Measurements from ENCODE around the gene DTNB.

The DTNB gene

GRCh38 chr2:25597881-25598280 is 75.5 kb downstream of the DTNB start:
- H3K4me3 ChIP-seq (ENCODE audit: low read length): no peak overlapping the region
- no peak for TF ChIP-seq ZNF274 (IDR thresholded peaks at IDR 0.05; ENCODE audit: low read depth, low read length)

DNA sequence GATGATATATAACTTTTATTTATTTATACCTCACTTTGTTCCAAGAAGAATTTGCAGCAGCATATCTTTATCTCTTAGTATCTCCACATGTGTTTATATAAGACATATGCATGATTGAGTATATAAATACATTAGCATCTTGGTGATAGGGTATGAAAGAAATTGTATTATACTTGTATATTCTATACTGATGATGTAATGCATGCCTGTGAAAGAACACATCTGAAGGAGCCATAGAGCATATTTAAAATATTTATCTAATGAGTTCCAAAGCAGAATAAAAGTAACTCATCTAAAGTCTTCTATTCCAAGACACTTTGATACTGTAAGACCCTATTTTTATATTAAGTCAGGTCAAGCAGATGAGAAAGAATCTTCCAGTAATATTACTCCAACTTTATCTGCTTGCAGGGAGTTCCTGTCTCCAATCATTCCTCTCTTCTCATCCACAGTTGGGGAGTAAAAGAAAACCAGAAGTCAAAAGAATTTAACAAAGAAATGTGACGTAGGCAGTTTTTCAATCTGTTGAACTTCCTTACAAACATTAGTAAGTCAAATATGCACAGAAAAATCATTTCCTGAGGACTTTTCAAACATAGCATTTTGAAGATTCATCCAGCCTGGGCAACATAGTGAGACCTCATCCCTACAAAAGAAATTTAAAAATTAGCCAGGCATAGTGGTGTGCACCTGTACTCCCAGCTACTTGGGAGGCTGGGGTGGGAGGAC is 76.7 kb downstream of the DTNB start:
- no peak overlapping the region for H3K4me3 ChIP-seq (ENCODE audit: low read length)
- TF ChIP-seq ZNF274 (IDR thresholded peaks at IDR 0.05; ENCODE audit: low read depth, low read length): no peak

GRCh38 chr2:25595393-25595792 is 78.0 kb downstream of the DTNB start:
- no peak overlapping the region for H3K4me3 ChIP-seq (ENCODE audit: low read length)
- no peak for TF ChIP-seq ZNF274 (IDR thresholded peaks at IDR 0.05; ENCODE audit: low read depth, low read length)

DNA sequence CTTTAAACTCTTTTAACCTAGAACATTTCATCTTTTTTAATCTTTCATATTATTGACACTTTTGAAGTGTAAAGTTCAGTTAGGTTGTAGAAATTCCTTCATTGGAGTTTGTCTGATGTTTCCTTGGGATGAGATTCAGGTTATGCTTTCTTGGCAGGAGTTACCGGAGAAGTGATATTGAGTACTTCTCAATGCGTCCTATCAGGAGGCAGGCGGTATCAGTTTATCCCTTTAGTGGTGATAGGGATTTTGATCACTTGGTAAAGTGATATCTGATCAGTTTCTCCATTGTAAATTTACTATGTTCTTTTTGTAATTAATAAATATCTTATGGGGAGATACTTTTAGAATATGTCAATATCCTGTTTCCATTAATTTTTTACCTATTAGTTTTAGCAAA is 78.4 kb downstream of the DTNB start:
- H3K4me3 ChIP-seq (ENCODE audit: low read length): no peak overlapping the region
- TF ChIP-seq ZNF274 (IDR thresholded peaks at IDR 0.05; ENCODE audit: low read depth, low read length): no peak

GRCh38 chr2:25592766-25593292 is 80.5 kb downstream of the DTNB start:
- no peak for TF ChIP-seq ZNF274 (IDR thresholded peaks at IDR 0.05; ENCODE audit: low read depth, low read length)
- H3K4me3 ChIP-seq (ENCODE audit: low read length): no peak overlapping the region

- no peak overlapping the region for H3K4me3 ChIP-seq (ENCODE audit: low read length)
- TF ChIP-seq ZNF274 (IDR thresholded peaks at IDR 0.05; ENCODE audit: low read depth, low read length): no peak
Observed at GRCh38 chr2:25590921-25591505, 82.4 kb downstream of the DTNB start.

DNA sequence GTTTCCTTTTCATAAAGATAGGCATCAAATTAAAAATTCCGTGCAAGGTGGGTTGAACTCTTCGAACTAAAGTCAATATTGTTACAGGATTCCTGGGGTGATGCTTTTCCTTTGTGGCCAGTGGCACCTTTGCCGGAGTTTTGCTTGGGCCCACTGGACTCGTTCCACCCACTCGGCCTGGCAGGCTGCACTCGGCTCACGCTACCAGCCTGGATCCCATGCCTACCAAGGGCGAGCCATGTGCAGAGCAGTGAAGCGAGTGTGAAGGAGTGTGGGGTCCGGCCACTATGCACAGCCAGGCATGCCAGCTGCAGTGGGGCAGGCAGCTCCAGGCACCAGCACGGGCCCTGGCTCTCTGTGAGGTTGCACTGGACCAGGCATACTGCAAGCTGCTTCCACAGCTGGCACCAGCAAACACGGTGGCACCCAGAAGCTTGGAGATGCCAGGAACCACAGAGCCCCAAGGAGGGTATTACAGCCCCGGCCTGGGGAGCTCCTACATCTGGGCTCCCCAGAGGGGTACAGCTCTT is 83.6 kb downstream of the DTNB start:
- TF ChIP-seq ZNF274 (IDR thresholded peaks at IDR 0.05; ENCODE audit: low read depth, low read length): no peak
- H3K4me3 ChIP-seq (ENCODE audit: low read length): no peak overlapping the region

DNA sequence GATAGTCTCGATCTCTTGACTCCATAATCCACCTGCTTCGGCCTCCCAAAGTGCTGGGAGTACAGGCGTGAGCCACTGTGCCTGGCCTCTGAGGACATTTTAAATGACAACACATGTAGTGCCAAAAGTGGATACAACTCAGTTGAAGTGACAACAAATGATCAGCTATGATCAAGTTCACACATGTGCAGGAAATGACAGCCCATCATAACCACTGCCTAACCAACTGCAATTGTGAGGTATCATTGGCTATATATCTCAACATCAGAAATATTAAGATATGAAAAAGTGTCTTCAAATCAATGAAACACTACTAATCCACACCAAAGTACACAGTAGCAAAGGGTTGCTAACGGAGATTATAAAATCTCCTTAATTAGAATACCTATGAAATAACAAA is 84.8 kb downstream of the DTNB start:
- no peak for TF ChIP-seq ZNF274 (IDR thresholded peaks at IDR 0.05; ENCODE audit: low read depth, low read length)
- no peak overlapping the region for H3K4me3 ChIP-seq (ENCODE audit: low read length)

DNA sequence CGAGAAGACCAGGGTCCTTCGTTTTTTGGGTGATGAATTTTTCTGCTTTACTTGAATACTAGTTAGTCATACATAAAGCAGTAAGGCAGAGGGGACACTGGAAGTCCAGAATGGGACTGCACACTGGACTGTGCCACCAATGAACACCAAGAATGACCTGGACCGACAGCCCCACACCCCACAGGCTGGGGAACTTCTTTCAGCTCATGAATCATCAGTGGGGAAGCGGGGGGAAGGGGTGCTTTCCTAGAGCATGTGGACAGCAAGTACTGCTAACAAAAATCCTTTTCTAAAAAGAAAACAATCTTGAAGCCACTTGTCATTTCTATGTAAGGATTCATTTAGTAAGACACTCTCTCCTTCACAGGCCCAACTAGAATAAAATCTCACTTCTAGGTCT is 86.0 kb downstream of the DTNB start:
- TF ChIP-seq ZNF274 (IDR thresholded peaks at IDR 0.05; ENCODE audit: low read depth, low read length): no peak
- H3K4me3 ChIP-seq (ENCODE audit: low read length): no peak overlapping the region

- TF ChIP-seq ZNF274 (IDR thresholded peaks at IDR 0.05; ENCODE audit: low read depth, low read length): no peak
- no peak overlapping the region; the same call in 1 of the 2 replicates for H3K4me3 ChIP-seq (ENCODE audit: low read length)
Observed at GRCh38 chr2:25586726-25587144, 86.6 kb downstream of the DTNB start.

DNA sequence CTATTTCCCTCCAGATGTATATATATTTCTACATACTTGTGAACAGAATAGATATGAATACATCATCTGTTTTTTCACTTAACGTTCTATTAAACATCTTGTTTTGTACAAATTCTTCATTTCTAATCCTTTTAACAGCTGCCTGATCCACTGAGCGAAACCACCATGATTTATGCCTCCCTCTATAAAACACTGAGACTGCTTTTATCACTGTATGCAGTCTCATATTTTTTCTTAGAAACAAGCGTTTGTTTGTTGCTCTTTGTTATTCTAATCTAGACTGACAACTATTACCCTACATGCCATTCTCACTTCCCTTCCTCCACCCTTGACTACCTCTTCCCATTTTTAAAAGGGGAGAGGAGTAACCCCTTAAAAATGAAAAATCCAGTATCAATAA is 88.2 kb downstream of the DTNB start:
- no peak overlapping the region for H3K4me3 ChIP-seq (ENCODE audit: low read length)
- TF ChIP-seq ZNF274 (IDR thresholded peaks at IDR 0.05; ENCODE audit: low read depth, low read length): no peak

- H3K4me3 ChIP-seq (ENCODE audit: low read length): no peak overlapping the region
- no peak for TF ChIP-seq ZNF274 (IDR thresholded peaks at IDR 0.05; ENCODE audit: low read depth, low read length)
Observed at GRCh38 chr2:25582077-25582830, 91.1 kb downstream of the DTNB start.

GRCh38 chr2:25576596-25576995 is 96.8 kb downstream of the DTNB start:
- no peak overlapping the region for H3K4me3 ChIP-seq (ENCODE audit: low read length)
- no peak for TF ChIP-seq ZNF274 (IDR thresholded peaks at IDR 0.05; ENCODE audit: low read depth, low read length)

DNA sequence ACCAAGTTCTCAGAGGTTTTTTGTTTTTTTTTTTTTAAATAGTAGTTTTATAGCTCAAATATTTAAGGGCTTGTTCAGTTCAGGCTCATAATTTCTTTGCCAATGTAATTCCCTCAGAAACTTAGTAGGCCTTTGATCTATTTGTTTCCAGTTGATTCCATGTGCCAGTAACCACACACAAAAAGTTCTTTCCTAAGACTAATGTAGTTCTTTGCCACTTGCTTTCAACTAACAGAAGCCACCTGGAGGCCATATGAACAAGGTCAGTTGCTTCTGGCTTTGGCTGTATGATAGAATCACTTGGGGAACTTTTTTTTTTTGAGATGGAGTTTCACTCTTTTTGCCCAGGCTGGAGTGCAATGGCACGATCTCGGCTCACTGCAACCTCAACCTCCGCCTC is 100.7 kb downstream of the DTNB start:
- no peak for TF ChIP-seq ZNF274 (IDR thresholded peaks at IDR 0.05; ENCODE audit: low read depth, low read length)
- no peak overlapping the region for H3K4me3 ChIP-seq (ENCODE audit: low read length)
